Progenitor cell of endocrine pancreas (in vitro differentiated cells): Measurements from ENCODE around the gene BLOC1S6. TPM values are rescaled to one million over a fixed set of nuclear protein-coding genes. Genes with fewer than 3 reads are reported as not detected.
A peak's percentile ranks its signal among the peaks of the same experiment; 100 is the strongest.

Experiments used
- DNase-seq: peaks from one replicate; pipeline ENCODE4 v3.0.0; 2021; ENCODE audit warnings: low spot score; ENCODE audit not compliant: unreplicated experiment
- H3K27ac Mint-ChIP-seq: 2 replicates; pipeline ENCODE4 v1.8.0; 2021; ENCODE audit warnings: mild to moderate bottlenecking, moderate library complexity, mixed read lengths
- H3K27me3 Mint-ChIP-seq: 2 replicates; pipeline ENCODE4 v1.8.0; 2021; ENCODE audit warnings: mixed read lengths
- H3K36me3 Mint-ChIP-seq: 2 replicates; pipeline ENCODE4 v1.8.0; 2022; ENCODE audit warnings: mixed read lengths; ENCODE audit not compliant: insufficient read depth
- H3K4me1 Mint-ChIP-seq: 2 replicates; pipeline ENCODE4 v1.8.0; 2021; ENCODE audit warnings: low read depth, mixed read lengths
- H3K4me3 Mint-ChIP-seq: 2 replicates; pipeline ENCODE4 v1.8.0; 2021; ENCODE audit warnings: low read depth, mild to moderate bottlenecking, moderate library complexity, mixed read lengths
- H3K9me3 Mint-ChIP-seq: 2 replicates; pipeline ENCODE4 v1.8.0; 2021; ENCODE audit warnings: low read depth, mixed read lengths
- CTCF ChIP-seq: fragments of 200-600 bp; sonication (generic); IDR thresholded peaks from one replicate; pipeline ENCODE4 v1.5.0; 2021; ENCODE audit warnings: antibody characterized with exemption, mild to moderate bottlenecking; ENCODE audit not compliant: unreplicated experiment
- total RNA-seq: library from RNA; stranded (reverse); gene quantifications from 2 replicates; pipeline ENCODE4 v1.2.1, GENCODE V29; 2021

The BLOC1S6 gene
- total RNA-seq, 1 donor from 2014 or later: 45.8 TPM

GRCh38 chr15:45654749-45655148 lies 67.6 kb downstream of the BLOC1S6 start:
- Mint-ChIP-seq H3K4me3 (no peak overlapping the region), H3K4me1 (peaks cover 16% of the 10 kb centered on the region), H3K36me3 (peaks cover 8% of the 10 kb centered on the region), H3K9me3 (peaks cover 7% of the 10 kb centered on the region), H3K27me3 (no peaks in the 10 kb centered on the region), H3K27ac (no peak overlapping the region)
- TF ChIP-seq CTCF: no peak
- no peak for DNase-seq

GRCh38 chr15:45657254-45657653 lies 70.1 kb downstream of the BLOC1S6 start:
- Mint-ChIP-seq H3K27ac (peak overlapping the region; percentile 65), H3K4me3 (no peak overlapping the region), H3K36me3 (peaks cover 9% of the 10 kb centered on the region), H3K4me1 (peaks cover 25% of the 10 kb centered on the region), H3K9me3 (peaks cover 4% of the 10 kb centered on the region), H3K27me3 (no peaks in the 10 kb centered on the region)
- TF ChIP-seq CTCF: no peak
- no peak for DNase-seq

GRCh38 chr15:45657764-45658545 lies 70.8 kb downstream of the BLOC1S6 start:
- peaks cover 28% of the 10 kb centered on the region for H3K4me1 Mint-ChIP-seq
- no peak for TF ChIP-seq CTCF
- no peaks in the 10 kb centered on the region for H3K27me3 Mint-ChIP-seq
- no peak overlapping the region for H3K4me3 Mint-ChIP-seq
- no peak for DNase-seq
- no peak overlapping the region for H3K27ac Mint-ChIP-seq
- peaks cover 4% of the 10 kb centered on the region for H3K9me3 Mint-ChIP-seq
- H3K36me3 Mint-ChIP-seq: peaks cover 9% of the 10 kb centered on the region

Other genes with a start within 250 kb of the BLOC1S6 start
- 64.1 and 75.5 TPM in 2 replicates for gene GATM, start 208.8 kb upstream of the BLOC1S6 start, total RNA-seq
- 6.7 and 7.7 TPM in 2 replicates for gene SLC30A4, start 64.6 kb upstream of the BLOC1S6 start, total RNA-seq
- gene SQOR, start 47.6 kb downstream of the BLOC1S6 start, total RNA-seq: 35.6 and 39.3 TPM in 2 replicates